K562 (cell line): Measurements from ENCODE around the gene MYL3. TPM values are rescaled to one million over a fixed set of nuclear protein-coding genes. Genes with fewer than 3 reads are reported as not detected.
A peak's percentile ranks its signal among the peaks of the same experiment; 100 is the strongest.

Experiments used
- FOXA1 ChIP-seq: fragments of 450-650 bp; IDR thresholded peaks from 2 replicates; pipeline ENCODE4 v1.6.1; 2016; ENCODE audit warnings: mild to moderate bottlenecking, borderline replicate concordance
- IFI16 ChIP-seq: fragments of 250-450 bp; sonication (Bioruptor Pico); IDR thresholded peaks from 2 replicates; pipeline ENCODE4 v2.1.2; 2022; ENCODE audit warnings: mild to moderate bottlenecking, inconsistent platforms
- MNT ChIP-seq, 2 experiments: fragments of 450-650 bp; conservative IDR thresholded peaks; 2 replicates each; pipeline ENCODE4 v1.6.1; 2017; ENCODE audit warnings: mild to moderate bottlenecking in 2 of 2, moderate library complexity in 2 of 2
- PYGO2 ChIP-seq: fragments of 450-650 bp; IDR thresholded peaks from 2 replicates; pipeline ENCODE4 v1.6.1; 2016; ENCODE audit warnings: mild to moderate bottlenecking, missing genetic modification characterization, moderate library complexity, missing compliant biosample characterization
- RBFOX2 ChIP-seq: fragments of 200-400 bp; formaldehyde crosslinking; IDR thresholded peaks from 2 replicates; pipeline ENCODE4 v1.6.1; 2017; ENCODE audit warnings: low read depth, mild to moderate bottlenecking, low read length, moderate library complexity
- SMAD2 ChIP-seq: fragments of 150-350 bp; IDR thresholded peaks from 2 replicates; pipeline ENCODE4 v1.6.1; 2014; ENCODE audit warnings: low read depth, mild to moderate bottlenecking, low read length
- TAF1 ChIP-seq: IDR thresholded peaks from 2 replicates; pipeline ENCODE4 v1.6.1; 2011; ENCODE audit warnings: mild to moderate bottlenecking, low read length, moderate library complexity; ENCODE audit not compliant: insufficient read depth, control insufficient read depth, severe bottlenecking; ENCODE audit errors: extremely low read depth
- TARDBP ChIP-seq: fragments of 450-650 bp; IDR thresholded peaks from 2 replicates; pipeline ENCODE4 v1.6.1; 2016
- TBL1XR1 ChIP-seq, 2 experiments: IDR thresholded peaks; 2 replicates each; pipeline ENCODE4 v1.6.1; 2012; ENCODE audit warnings: improper control_type of control experiment in 2 of 2, low read length in 2 of 2, mild to moderate bottlenecking in 1 of 2
- THAP12 ChIP-seq: fragments of 250-450 bp; sonication (Bioruptor Pico); IDR thresholded peaks from 2 replicates; pipeline ENCODE4 v1.9.0; 2021; ENCODE audit warnings: mild to moderate bottlenecking, inconsistent platforms
- ZBTB7A ChIP-seq: IDR thresholded peaks from 2 replicates; pipeline ENCODE4 v1.6.1; 2011; ENCODE audit warnings: low read depth, mild to moderate bottlenecking, low read length, moderate library complexity, borderline replicate concordance; ENCODE audit not compliant: control insufficient read depth
- ZNF408 ChIP-seq: fragments of 250-450 bp; sonication (Bioruptor Pico); IDR thresholded peaks from 2 replicates; pipeline ENCODE4 v1.4.0; 2020; ENCODE audit warnings: low read depth, mild to moderate bottlenecking, moderate library complexity
- polyA plus RNA-seq, 8 experiments: library from polyadenylated mRNA; depleted of rRNA in 4 of 8; stranded (reverse) in 5 of 8; unstranded in 3 of 8; fragments of >200 nt; fragmentation: Nextera tagmentation in 2 of 8; fragmentation: Illumina TruSeq in 1 of 8; extraction: Ambion mirVana in 2 of 8; extraction: Trizol in 1 of 8; gene quantifications; 2 replicates each; pipeline versions ENCODE4 v1.2.1 to v1.2.3, GENCODE V29; 2011 to 2014; ENCODE audit warnings: inconsistent platforms in 1 of 8, missing spikeins in 1 of 8
- total RNA-seq, 7 experiments: library from RNA; depleted of rRNA in 6 of 7; stranded (reverse); fragments of >200 nt in 6 of 7; fragmentation: Illumina TruSeq in 2 of 7; extraction: Trizol in 2 of 7; gene quantifications; 2 replicates each; pipeline versions ENCODE4 v1.2.1 to v1.2.3, GENCODE V29; 2011 to 2021; ENCODE audit warnings: low replicate concordance in 1 of 7
- TF ChIP-seq, protein P1 (sequence below): fragments of 450-650 bp; formaldehyde crosslinking; conservative IDR thresholded peaks from 2 replicates; pipeline ENCODE4 v1.4.0; 2022; ENCODE audit warnings: mild to moderate bottlenecking, missing genetic modification characterization

The MYL3 gene
- total and polyA plus RNA-seq, 9 of the 15 experiments (the other 6 are each of a cell fraction or from before 2014, with no cell fraction given) = 0.14 to 0.45 TPM; not detected in 7

GRCh38 chr3:46909535-46910161, 46.4 kb upstream of the MYL3 start (continued):
- TF ChIP-seq MNT (conservative IDR thresholded peaks at IDR 0.05) (peak; percentile 47 to 74; a peak in 3 of 4 replicates), TARDBP (no peak), PYGO2 (tag) (no peak), SMAD2 (no peak), TBL1XR1 (IDR thresholded peaks at IDR 0.05; ENCODE audit: low read length in 2 of 2) (no peak), ZBTB7A (no peak; the same call in 1 of the 2 replicates), THAP12 (CRISPR knock-in tag) (no peak), ZNF408 (CRISPR knock-in tag) (no peak), FOXA1 (no peak), RBFOX2 (no peak), TAF1 (no peak), IFI16 (CRISPR knock-in tag) (no peak)
- TF ChIP-seq, protein P1, sequence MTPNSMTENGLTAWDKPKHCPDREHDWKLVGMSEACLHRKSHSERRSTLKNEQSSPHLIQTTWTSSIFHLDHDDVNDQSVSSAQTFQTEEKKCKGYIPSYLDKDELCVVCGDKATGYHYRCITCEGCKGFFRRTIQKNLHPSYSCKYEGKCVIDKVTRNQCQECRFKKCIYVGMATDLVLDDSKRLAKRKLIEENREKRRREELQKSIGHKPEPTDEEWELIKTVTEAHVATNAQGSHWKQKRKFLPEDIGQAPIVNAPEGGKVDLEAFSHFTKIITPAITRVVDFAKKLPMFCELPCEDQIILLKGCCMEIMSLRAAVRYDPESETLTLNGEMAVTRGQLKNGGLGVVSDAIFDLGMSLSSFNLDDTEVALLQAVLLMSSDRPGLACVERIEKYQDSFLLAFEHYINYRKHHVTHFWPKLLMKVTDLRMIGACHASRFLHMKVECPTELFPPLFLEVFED (CRISPR knock-in tag) = no peak
